Mucosa of gallbladder (tissue), 1 donor: ENCODE results near the gene CNOT3. TPM values are rescaled to one million over a fixed set of nuclear protein-coding genes. Genes with fewer than 3 reads are reported as not detected.
A peak's percentile ranks its signal among the peaks of the same experiment; 100 is the strongest.

Experiments used
- DNase-seq: peaks from one replicate; pipeline ENCODE4 v3.0.0-alpha.2; 2020; ENCODE audit warnings: low spot score
- total RNA-seq: library from RNA; stranded (reverse); gene quantifications from one replicate; pipeline ENCODE4 v1.2.1, GENCODE V29; 2021
- donor health status: DM: no; HTN: no; CAD: no.

Gene CNOT3
- total RNA-seq, 1 donor from 2014 or later = 54.2 TPM

- DNase-seq = no peak
Measured at GRCh38 chr19:54121259-54121658, 16.3 kb upstream of the CNOT3 start.

GRCh38 chr19:54123682-54124081 lies 13.9 kb upstream of the CNOT3 start:
- no peak for DNase-seq

GRCh38 chr19:54124393-54124792 lies 13.2 kb upstream of the CNOT3 start:
- DNase-seq = no peak

GRCh38 chr19:54125713-54126112 lies 11.8 kb upstream of the CNOT3 start:
- no peak for DNase-seq

- DNase-seq = no peak
Measured at GRCh38 chr19:54127688-54128440, 9.7 kb upstream of the CNOT3 start.

- no peak for DNase-seq
Measured at GRCh38 chr19:54128441-54128725, 9.2 kb upstream of the CNOT3 start.

GRCh38 chr19:54128796-54129616 lies 8.6 kb upstream of the CNOT3 start:
- DNase-seq = no peak

GRCh38 chr19:54129617-54129996 lies 8.0 kb upstream of the CNOT3 start:
- DNase-seq = no peak

GRCh38 chr19:54133312-54133956 lies 4.1 kb upstream of the CNOT3 start:
- no peak for DNase-seq

GRCh38 chr19:54133957-54134590 lies 3.5 kb upstream of the CNOT3 start:
- DNase-seq = no peak

- no peak for DNase-seq
Measured at GRCh38 chr19:54136086-54136863, 1.3 kb upstream of the CNOT3 start.

- peak; percentile 100 for DNase-seq
Measured at GRCh38 chr19:54136864-54137698, 481 bp upstream of the CNOT3 start.

- no peak for DNase-seq
Measured at GRCh38 chr19:54138489-54139256, 1.1 kb downstream of the CNOT3 start.

GRCh38 chr19:54141356-54141755 lies 3.8 kb downstream of the CNOT3 start:
- DNase-seq = no peak

- DNase-seq = no peak
Measured at GRCh38 chr19:54142166-54142780, 4.7 kb downstream of the CNOT3 start.

GRCh38 chr19:54145541-54146158 lies 8.1 kb downstream of the CNOT3 start:
- DNase-seq = no peak

GRCh38 chr19:54147676-54148075 lies 10.1 kb downstream of the CNOT3 start:
- DNase-seq = no peak

- DNase-seq = no peak
Measured at GRCh38 chr19:54148158-54148557, 10.6 kb downstream of the CNOT3 start.
